Measurements from ENCODE around the gene GNAQ. TPM values are rescaled to one million over a fixed set of nuclear protein-coding genes. Genes with fewer than 3 reads are reported as not detected.

Gene GNAQ
- total and polyA plus RNA-seq, 2 experiments from 2014 or later = 21.1 to 43.1 TPM

GRCh38 chr9:77820293-77820954, 211.2 kb downstream of the GNAQ start:
- TF ChIP-seq EZH2 (IDR thresholded peaks at IDR 0.05; ENCODE audit: low read depth, unreplicated experiment) = no peak
- TF ChIP-seq JUNB (IDR thresholded peaks at IDR 0.05; ENCODE audit: unreplicated experiment) = no peak
- no peak for TF ChIP-seq NANOG (IDR thresholded peaks at IDR 0.05; ENCODE audit: borderline replicate concordance)
- TF ChIP-seq ZNF462 (CRISPR knock-in tag; IDR thresholded peaks at IDR 0.05) = no peak
- TF ChIP-seq CREB1 (CRISPR knock-in tag; IDR thresholded peaks at IDR 0.05; ENCODE audit: low read depth) = no peak
- TF ChIP-seq REST (IDR thresholded peaks at IDR 0.05; ENCODE audit: unreplicated experiment) = no peak
- no peak overlapping the region for H3K4me3 Mint-ChIP-seq
- no peak overlapping the region for H3K27ac ChIP-seq (ENCODE audit: low read depth)
- peaks cover 7% of the 10 kb centered on the region; the same call in 2 of the 3 replicates for H3K4me1 Mint-ChIP-seq
- no peak overlapping the region for H3K4me3 ChIP-seq
- H3K36me3 ChIP-seq (ENCODE audit: insufficient read depth) = no peaks in the 10 kb centered on the region
- no peaks in the 10 kb centered on the region for H4K20me1 ChIP-seq (replicated peaks; ENCODE audit: insufficient read depth)
- no peak overlapping the region for H2AFZ ChIP-seq
- H3K27ac Mint-ChIP-seq = peak overlapping the region; percentile 69; the same call in 1 of the 2 replicates
- peaks cover 3% of the 10 kb centered on the region; the same call in 1 of the 3 replicates for H3K36me3 Mint-ChIP-seq (ENCODE audit: low read depth)
- H3K27me3 ChIP-seq (ENCODE audit: insufficient read depth) = no peaks in the 10 kb centered on the region
- H3K79me2 ChIP-seq (replicated peaks; ENCODE audit: insufficient read depth) = no peaks in the 10 kb centered on the region
- H3K4me2 ChIP-seq = no peak overlapping the region
- H3K9me3 Mint-ChIP-seq = no peaks in the 10 kb centered on the region
- no peaks in the 10 kb centered on the region for H3K4me1 ChIP-seq (ENCODE audit: insufficient read depth)
- DNase-seq (ENCODE audit: low spot score) (no peak), ATAC-seq (no peak)
- no peaks in the 10 kb centered on the region for H3K9me2 ChIP-seq (ENCODE audit: insufficient read depth)
- no peaks in the 10 kb centered on the region for H3K27me3 Mint-ChIP-seq (ENCODE audit: insufficient read depth, low read depth, poor library complexity)
- H3F3A ChIP-seq (replicated peaks; ENCODE audit: low read depth) = no peaks in the 10 kb centered on the region
